Measurements from ENCODE around the gene RRAS. TPM values are rescaled to one million over a fixed set of nuclear protein-coding genes. Genes with fewer than 3 reads are reported as not detected.

Gene RRAS
- total and polyA plus RNA-seq, 4 donors = 4.1 to 18.5 (median 11.1) TPM

DNA sequence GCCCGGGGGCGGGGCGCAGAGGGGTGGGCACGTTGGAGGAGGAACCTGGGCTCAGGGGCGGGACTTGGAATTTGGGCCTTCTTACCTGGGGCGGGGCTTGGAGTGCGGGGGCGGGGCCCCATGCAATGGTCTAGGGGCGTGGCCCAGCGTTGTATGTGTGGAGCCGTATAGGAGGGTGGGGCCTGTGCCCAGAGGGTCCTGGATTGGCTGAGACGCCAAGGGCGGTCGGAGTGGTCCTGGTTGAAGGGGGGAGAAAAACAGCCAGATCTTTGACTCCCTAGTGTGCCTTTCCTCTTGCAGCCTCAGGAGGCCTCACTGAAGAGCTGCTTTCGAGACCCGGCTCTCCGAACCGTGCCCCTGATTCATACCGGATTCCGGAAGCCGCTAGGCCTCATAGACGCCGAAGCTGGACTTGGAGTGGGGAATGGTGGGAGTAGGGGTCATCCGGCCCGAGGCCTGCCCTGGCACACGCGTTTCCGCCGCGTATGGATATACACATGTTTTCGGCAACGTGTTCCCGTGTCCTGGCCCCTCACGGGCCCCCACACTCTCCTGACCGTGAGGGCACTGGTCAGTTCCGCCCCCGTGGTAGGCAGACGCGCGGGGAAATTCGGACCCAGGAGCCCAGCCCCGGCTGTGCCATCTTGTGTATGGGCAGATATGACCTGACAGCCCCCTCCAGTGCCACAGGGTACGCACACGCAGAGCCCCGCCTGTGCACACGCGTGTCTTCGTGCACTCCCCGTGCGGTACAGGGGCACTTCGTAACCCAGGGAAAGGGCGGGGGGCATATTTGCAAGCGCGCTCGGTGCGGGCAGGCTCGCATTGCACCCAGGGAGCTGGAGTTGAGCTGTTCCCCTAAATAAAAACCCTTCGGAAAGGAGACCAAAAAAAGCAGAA lies 49.6 kb downstream of the RRAS start:
- Histone ChIP-seq H3K9me3 (ENCODE audit: control insufficient read depth in 4 of 4, low read length in 3 of 4) (no peaks in the 10 kb centered on the region), H3K27ac (ENCODE audit: low read depth in 1 of 2, low read length in 2 of 2) (peak overlapping the region; percentile 89 to 93), H3K36me3 (ENCODE audit: control insufficient read depth in 4 of 4, insufficient read depth in 3 of 4, low read depth in 1 of 4, low read length in 3 of 4) (peaks cover 0 to 9% (median 3%) of the 10 kb centered on the region in 4 donors), H3K4me3 (ENCODE audit: low read depth in 1 of 3, low read length in 3 of 3) (peak overlapping the region; percentile 87 to 95 (median 95)), H3K9ac (ENCODE audit: low read depth in 1 of 2, low read length in 2 of 2) (peak overlapping the region; percentile 49 to 75), H3K4me1 (ENCODE audit: control insufficient read depth in 4 of 4, insufficient read depth in 4 of 4, low read length in 3 of 4) (peaks cover 0 to 21% (median 15%) of the 10 kb centered on the region in 4 donors), H3K27me3 (ENCODE audit: control insufficient read depth in 4 of 4, insufficient read depth in 4 of 4, low read length in 3 of 4) (no peaks in the 10 kb centered on the region)
- under 1% methylated on average over 58 of the region's 58 CpGs for WGBS
- TF ChIP-seq RAD21 (IDR thresholded peaks at IDR 0.05) (no peak), SP1 (IDR thresholded peaks at IDR 0.05) (peak; percentile 65), EGR1 (IDR thresholded peaks at IDR 0.05; ENCODE audit: low read depth in 2 of 2) (peak; percentile 91), NR2F2 (IDR thresholded peaks at IDR 0.05) (peak; percentile 68), FOXA2 (IDR thresholded peaks at IDR 0.05) (no peak), GABPA (IDR thresholded peaks at IDR 0.05 in 1 of 2, conservative IDR thresholded peaks at IDR 0.05 in 1 of 2) (peak in 1 of 2 donors; percentile 28), TAF1 (conservative IDR thresholded peaks at IDR 0.05) (peak; percentile 84), YY1 (IDR thresholded peaks at IDR 0.05) (peak; percentile 60), HNF4A (conservative IDR thresholded peaks at IDR 0.05) (peak in 1 of 2 donors; percentile 9), RXRA (IDR thresholded peaks at IDR 0.05) (peak in 1 of 2 donors; percentile 13)
- TF ChIP-seq, protein P1, sequence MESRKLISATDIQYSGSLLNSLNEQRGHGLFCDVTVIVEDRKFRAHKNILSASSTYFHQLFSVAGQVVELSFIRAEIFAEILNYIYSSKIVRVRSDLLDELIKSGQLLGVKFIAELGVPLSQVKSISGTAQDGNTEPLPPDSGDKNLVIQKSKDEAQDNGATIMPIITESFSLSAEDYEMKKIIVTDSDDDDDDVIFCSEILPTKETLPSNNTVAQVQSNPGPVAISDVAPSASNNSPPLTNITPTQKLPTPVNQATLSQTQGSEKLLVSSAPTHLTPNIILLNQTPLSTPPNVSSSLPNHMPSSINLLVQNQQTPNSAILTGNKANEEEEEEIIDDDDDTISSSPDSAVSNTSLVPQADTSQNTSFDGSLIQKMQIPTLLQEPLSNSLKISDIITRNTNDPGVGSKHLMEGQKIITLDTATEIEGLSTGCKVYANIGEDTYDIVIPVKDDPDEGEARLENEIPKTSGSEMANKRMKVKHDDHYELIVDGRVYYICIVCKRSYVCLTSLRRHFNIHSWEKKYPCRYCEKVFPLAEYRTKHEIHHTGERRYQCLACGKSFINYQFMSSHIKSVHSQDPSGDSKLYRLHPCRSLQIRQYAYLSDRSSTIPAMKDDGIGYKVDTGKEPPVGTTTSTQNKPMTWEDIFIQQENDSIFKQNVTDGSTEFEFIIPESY (IDR thresholded peaks at IDR 0.05) = no peak
- TF ChIP-seq, protein P2, sequence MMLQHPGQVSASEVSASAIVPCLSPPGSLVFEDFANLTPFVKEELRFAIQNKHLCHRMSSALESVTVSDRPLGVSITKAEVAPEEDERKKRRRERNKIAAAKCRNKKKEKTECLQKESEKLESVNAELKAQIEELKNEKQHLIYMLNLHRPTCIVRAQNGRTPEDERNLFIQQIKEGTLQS (IDR thresholded peaks at IDR 0.05) = no peak
- TF ChIP-seq, protein P3, sequence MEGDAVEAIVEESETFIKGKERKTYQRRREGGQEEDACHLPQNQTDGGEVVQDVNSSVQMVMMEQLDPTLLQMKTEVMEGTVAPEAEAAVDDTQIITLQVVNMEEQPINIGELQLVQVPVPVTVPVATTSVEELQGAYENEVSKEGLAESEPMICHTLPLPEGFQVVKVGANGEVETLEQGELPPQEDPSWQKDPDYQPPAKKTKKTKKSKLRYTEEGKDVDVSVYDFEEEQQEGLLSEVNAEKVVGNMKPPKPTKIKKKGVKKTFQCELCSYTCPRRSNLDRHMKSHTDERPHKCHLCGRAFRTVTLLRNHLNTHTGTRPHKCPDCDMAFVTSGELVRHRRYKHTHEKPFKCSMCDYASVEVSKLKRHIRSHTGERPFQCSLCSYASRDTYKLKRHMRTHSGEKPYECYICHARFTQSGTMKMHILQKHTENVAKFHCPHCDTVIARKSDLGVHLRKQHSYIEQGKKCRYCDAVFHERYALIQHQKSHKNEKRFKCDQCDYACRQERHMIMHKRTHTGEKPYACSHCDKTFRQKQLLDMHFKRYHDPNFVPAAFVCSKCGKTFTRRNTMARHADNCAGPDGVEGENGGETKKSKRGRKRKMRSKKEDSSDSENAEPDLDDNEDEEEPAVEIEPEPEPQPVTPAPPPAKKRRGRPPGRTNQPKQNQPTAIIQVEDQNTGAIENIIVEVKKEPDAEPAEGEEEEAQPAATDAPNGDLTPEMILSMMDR (IDR thresholded peaks at IDR 0.05; ENCODE audit: low read depth, low read length, missing input control) = peak; percentile 20
- peak; percentile 97 for DNase-seq (ENCODE audit: low spot score)

DNA sequence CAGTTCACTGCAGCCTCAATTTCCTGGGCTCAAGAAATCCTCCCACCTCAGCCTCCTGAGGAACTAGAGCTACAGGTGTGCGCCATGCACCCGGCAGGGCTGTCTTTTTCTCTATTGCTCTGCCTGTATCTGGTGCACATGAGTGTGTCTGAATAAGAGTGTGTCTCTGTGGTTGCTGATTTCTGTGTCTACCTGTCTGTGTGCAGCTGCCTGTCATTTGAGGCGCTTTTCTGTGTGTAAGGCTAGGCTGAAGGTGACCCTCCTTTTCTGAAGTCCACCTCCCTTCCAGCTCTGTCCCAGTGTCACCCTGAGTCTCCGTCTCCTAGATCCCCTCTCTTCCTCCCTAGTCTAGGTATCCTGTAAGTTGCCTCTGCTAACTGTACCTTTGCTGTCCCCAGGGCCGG lies 50.4 kb downstream of the RRAS start:
- Histone ChIP-seq H3K4me1 (ENCODE audit: control insufficient read depth in 4 of 4, insufficient read depth in 4 of 4, low read length in 3 of 4) (peaks cover 0 to 21% (median 15%) of the 10 kb centered on the region in 4 donors), H3K4me3 (ENCODE audit: low read depth in 1 of 3, low read length in 3 of 3) (peak overlapping the region in 1 of 3 donors; percentile 95), H3K9me3 (ENCODE audit: control insufficient read depth in 4 of 4, low read length in 3 of 4) (no peaks in the 10 kb centered on the region), H3K27ac (ENCODE audit: low read depth in 1 of 2, low read length in 2 of 2) (no peak overlapping the region), H3K27me3 (ENCODE audit: control insufficient read depth in 4 of 4, insufficient read depth in 4 of 4, low read length in 3 of 4) (no peaks in the 10 kb centered on the region), H3K9ac (ENCODE audit: low read depth in 1 of 2, low read length in 2 of 2) (no peak overlapping the region), H3K36me3 (ENCODE audit: control insufficient read depth in 4 of 4, insufficient read depth in 3 of 4, low read depth in 1 of 4, low read length in 3 of 4) (peaks cover 0 to 5% (median 2%) of the 10 kb centered on the region in 4 donors)
- TF ChIP-seq YY1 (IDR thresholded peaks at IDR 0.05) = no peak
- TF ChIP-seq FOXA2 (IDR thresholded peaks at IDR 0.05) = no peak
- TF ChIP-seq JUND (IDR thresholded peaks at IDR 0.05) = no peak
- TF ChIP-seq, protein P2 (IDR thresholded peaks at IDR 0.05) = no peak
- no peak for TF ChIP-seq EGR1 (IDR thresholded peaks at IDR 0.05; ENCODE audit: low read depth in 2 of 2)
- 54% methylated on average over 5 of the region's 5 CpGs for WGBS
- no peak for DNase-seq (ENCODE audit: low spot score)

Measured in liver (tissue), 9 donors.